ENCODE measurements around the gene RNF130.

RNF130 gene

GRCh38 chr5:179916523-179916922 is 155.0 kb downstream of the RNF130 start:
- no peak for DNase-seq (ENCODE audit: low read depth in 2 of 2)

- DNase-seq (ENCODE audit: low read depth in 2 of 2), result no peak
Observed at GRCh38 chr5:179915406-179915935, 156.1 kb downstream of the RNF130 start.

GRCh38 chr5:179914032-179914755 is 157.4 kb downstream of the RNF130 start:
- DNase-seq (ENCODE audit: low read depth in 2 of 2), result no peak

- no peak for DNase-seq (ENCODE audit: low read depth in 2 of 2)
Observed at GRCh38 chr5:179913461-179913860, 158.1 kb downstream of the RNF130 start.

GRCh38 chr5:179912951-179913350 is 158.6 kb downstream of the RNF130 start:
- DNase-seq (ENCODE audit: low read depth in 2 of 2), result no peak

- DNase-seq (ENCODE audit: low read depth in 2 of 2), result no peak
Observed at GRCh38 chr5:179912386-179912785, 159.2 kb downstream of the RNF130 start.

- no peak for DNase-seq (ENCODE audit: low read depth in 2 of 2)
Observed at GRCh38 chr5:179909224-179909623, 162.3 kb downstream of the RNF130 start.

- no peak for DNase-seq (ENCODE audit: low read depth in 2 of 2)
Observed at GRCh38 chr5:179908528-179908927, 163.0 kb downstream of the RNF130 start.

- DNase-seq (ENCODE audit: low read depth in 2 of 2), result peak; percentile 41
Observed at GRCh38 chr5:179907556-179908324, 163.8 kb downstream of the RNF130 start, which contains the start of gene TBC1D9B. Gene TBC1D9B (minus strand): TSS chr5:179907897. CDS start chr5:179907821, 76 bp downstream.

- no peak for DNase-seq (ENCODE audit: low read depth in 2 of 2)
Observed at GRCh38 chr5:179906795-179907555, 164.6 kb downstream of the RNF130 start.

GRCh38 chr5:179906294-179906794 is 165.2 kb downstream of the RNF130 start:
- DNase-seq (ENCODE audit: low read depth in 2 of 2), result no peak

GRCh38 chr5:179905161-179905560 is 166.4 kb downstream of the RNF130 start:
- no peak for DNase-seq (ENCODE audit: low read depth in 2 of 2)
